ENCODE results near the gene POLR2E. TPM values are rescaled to one million over a fixed set of nuclear protein-coding genes. Genes with fewer than 3 reads are reported as not detected.

Gene POLR2E
- polyA plus RNA-seq, 4 donors: 139 to 183 (median 154) TPM

DNA sequence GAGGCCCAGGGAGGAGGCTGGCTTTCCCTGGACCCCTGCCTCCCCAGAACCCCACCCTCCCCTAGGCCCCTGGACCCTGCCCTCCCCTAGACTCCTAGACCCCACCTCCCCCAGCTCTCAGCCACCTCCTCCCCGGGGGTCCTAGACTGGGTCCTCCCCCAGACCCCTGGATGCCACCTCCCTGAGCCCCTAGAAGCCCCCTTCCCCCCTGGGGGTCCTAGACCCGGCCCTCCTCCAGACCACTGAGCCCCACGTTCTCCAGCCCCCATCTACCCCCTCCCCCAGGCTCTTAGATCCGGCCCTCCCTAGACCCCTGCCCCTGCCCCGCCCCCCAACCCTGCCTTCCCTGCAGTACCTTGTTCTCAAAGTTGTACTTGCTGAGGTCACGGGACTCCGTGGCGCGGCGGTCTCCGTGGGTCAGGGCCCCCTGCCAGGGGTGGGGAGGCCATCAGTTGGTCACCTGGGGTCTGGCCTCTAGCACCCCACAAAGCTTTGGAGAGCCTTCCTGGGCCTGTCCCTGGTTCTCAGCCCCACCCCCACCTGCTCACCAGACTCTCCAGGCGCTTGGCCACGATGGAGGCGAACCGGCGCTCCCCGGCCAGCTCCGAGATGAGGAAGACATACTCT is 16.6 kb upstream of the POLR2E start:
- DNase-seq (ENCODE audit: low read depth in 4 of 4, low spot score in 2 of 4): no peak

DNA sequence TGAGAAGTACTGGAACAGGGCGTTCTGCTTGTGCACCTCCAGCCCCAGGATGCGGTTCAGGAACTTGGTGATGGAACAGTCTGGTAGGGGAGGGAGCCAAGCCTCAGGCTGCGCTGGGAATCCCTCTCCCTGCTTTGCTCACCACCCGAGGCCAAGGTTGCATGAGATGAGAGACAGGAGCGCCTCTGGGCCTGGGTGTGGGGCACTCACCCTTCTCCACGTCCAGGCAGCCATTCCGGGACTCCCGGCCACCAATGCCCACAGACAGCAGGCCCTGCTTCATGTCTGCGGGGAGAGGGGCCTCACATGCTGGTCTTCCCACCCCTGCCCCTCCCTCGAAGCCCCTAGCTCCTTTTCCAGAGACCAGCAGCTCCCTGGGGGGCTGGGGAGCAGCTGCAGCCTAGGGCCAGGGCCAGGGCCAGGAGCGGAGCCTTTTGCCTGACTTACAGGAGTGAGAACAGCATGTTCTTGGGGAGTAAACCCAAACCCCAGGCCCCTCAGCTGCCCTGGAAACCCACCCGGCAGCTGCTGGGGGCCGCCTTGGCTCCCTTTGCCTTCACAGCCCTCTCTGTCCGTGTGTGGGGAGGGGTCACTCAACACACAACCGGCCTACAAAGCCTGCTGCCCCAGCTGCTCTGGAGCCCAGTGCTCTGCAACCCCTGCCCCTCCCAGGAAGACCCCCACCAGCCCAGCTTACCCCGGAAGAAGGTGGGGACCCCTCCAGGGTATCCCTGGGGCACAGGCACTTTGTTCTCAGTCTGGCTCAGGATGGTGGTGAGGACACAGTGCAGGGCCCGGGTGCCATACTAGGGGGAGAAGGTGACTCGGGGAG is 15.8 kb upstream of the POLR2E start:
- DNase-seq (ENCODE audit: low read depth in 4 of 4, low spot score in 2 of 4): no peak

DNA sequence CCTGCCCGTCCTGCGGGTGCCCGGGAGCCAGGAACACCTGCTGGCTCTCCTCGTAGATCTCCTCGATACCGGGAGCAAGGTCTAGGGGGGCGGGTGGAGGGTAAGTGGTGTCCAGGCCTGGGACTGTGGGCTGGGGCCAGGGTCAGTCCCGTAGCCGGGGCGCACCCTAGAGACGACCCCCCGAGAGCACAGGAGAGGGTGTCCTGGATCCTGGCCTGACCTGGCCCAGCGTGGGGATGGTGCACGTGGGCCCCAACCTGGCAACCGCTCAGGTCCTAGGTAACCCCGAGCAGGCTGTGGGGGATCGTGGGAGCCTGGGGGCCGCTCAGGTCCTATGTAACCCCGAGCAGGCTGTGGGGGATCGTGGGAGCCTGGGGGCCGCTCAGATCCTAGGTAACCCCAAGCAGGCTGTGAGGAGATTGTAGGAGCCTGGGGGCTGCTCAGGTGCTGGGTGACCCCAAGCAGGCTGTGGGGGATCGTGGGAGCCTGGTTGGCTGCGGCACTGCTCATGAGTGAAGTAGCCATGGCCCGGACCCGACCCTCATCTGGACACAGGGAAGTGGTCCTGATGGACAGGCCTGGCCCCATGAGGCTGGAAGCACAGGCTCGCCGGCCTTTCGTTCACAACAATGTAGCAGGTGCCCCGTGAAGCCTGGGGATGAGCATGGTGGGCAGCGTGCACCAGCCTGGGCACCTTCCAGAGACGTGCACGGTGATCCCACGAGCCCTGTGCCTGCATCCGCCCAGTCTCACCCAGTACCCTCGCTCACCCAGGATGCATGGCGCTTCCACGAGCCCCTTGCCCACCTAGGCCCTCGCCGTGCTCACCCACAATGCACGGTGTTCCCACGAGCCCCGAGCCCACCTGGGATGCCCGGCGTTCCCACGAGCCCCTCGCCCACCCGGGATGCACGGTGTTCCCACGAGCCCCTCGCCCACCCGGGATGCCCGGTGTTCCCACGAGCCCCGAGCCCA is 14.8 kb upstream of the POLR2E start:
- no peak for DNase-seq (ENCODE audit: low read depth in 4 of 4, low spot score in 2 of 4)

DNA sequence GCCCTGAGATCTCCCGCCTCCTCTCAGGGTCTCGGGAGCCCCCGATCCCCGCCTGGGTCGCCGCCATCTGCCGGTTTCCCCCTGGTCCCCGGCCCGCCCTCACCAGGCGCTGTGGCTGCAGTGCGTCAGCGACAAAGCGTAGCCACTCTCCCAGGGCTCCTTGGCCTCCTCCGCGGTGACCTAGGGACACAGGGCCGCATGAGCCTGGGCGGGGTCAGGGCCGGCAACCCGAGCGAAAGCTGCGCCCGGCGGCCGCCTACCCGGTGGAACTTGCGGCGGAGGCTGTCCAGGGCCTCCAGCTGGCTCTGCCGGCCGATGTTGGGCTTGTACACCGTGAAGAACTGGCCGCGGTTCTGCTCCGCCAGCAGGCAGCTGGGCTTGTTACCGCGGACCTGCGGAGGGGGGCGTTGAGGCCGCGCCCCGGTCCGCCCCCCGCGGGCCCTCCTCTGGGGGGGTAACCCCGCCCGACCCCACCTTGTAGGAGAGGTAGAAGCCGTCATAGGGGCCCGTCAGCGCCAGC is 13.9 kb upstream of the POLR2E start:
- DNase-seq (ENCODE audit: low read depth in 4 of 4, low spot score in 2 of 4): no peak

DNA sequence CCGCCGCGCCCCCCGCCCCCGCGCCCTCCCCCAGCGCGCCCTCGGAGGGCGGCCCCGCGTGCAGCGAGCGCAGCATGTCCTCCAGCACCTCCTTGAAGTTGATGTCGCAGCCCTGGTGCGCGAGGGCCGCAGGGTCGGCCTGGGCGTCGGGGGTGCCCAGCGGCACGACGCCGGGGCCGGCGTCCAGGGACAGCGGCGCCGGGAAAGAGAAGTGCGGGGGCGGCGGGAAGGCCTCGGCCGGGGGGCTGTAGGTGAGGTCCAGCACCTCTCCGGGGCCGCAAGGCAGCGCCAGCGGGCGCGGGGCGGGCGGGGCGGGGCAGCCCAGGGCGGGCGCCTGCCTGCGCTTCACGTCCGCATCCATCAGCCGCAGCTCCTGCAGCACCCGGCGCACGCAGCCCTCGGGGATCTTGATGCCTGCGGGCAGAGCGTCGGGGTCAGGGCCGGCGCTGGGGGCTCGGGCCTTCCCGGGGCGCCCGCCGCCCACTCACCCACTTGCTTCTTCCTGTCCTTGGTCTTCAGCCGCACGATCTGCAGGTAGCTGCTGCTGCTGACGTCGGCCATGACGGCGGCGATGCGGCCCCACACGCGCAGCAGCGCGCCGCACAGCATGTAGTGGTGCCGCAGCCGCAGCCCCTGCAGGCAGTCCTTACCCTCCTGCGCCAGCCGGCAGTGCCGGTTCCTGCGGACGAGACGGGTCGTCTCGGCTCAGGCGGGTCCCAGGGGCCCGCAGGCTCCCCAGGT is 13.3 kb upstream of the POLR2E start:
- DNase-seq (ENCODE audit: low read depth in 4 of 4, low spot score in 2 of 4): no peak

DNA sequence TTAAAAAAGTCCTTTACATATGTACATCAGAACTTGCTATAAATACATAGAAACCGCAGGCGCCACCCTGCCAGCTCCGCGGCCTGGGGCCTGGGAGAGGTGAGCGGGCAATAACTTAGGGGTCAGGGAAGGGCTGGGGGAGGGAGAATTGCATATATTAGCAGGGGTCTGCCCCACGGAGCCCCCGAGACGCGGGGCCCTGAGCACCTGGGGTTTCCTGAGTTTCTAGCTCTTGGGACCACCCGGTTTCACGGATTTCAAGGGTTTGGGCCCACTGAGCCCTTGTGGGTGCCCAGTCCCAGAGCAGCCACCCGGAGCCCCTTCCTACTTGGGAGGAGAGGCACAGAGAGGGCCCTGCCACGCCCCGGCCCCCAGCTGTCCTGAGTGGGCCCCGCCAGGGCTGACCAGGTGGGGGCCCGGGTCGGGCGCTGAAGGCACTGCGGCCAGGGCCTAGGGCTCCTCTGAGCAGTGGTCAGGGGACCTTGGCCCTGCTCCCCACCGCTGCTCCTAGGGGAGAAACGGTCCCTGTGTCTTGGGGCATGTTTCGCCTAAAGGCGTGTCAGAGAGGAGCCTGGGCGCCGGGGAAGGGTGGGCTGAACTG is 12.6 kb upstream of the POLR2E start:
- no peak for DNase-seq (ENCODE audit: low read depth in 4 of 4, low spot score in 2 of 4)

DNA sequence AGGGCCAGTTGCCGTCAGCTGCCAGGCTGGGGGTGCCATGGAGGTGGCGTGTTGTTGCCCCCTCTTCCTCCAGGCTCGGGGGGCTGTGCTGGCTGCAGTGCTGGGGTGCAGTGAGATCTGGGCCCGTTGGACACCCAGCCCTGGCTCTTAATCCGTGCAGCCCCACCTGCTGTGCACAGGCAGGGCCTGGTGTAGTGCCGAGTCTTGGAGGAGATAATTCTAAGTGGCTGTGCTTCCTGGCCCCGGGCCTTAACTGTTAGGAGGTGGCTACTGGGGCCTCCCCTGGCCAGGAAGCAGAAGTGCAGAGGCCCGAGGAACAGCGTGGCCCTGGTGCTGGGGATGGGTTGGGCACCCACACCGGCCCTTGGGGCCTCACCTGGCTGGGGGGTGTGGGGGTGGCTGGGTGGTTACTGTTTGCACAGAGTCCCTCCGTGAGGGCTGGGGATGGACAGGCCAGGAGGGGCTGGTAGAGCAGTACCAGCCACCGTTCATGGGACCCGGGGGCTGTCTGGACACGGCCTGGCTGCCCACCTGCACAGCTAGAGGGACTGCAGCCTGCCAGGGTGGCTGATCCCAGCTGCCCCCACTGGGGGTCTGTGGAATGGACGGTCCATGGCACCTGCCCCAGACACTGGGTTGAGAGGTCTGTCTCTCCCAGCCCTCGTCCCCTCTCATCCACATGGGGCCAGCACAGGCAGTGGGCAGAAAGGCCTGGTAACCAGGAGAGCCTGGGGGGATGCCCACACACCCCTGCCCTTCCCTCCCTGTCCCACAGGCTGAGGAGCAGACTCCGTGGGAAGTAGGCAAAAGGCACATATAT is 11.9 kb upstream of the POLR2E start:
- no peak for DNase-seq (ENCODE audit: low read depth in 4 of 4, low spot score in 2 of 4)

DNA sequence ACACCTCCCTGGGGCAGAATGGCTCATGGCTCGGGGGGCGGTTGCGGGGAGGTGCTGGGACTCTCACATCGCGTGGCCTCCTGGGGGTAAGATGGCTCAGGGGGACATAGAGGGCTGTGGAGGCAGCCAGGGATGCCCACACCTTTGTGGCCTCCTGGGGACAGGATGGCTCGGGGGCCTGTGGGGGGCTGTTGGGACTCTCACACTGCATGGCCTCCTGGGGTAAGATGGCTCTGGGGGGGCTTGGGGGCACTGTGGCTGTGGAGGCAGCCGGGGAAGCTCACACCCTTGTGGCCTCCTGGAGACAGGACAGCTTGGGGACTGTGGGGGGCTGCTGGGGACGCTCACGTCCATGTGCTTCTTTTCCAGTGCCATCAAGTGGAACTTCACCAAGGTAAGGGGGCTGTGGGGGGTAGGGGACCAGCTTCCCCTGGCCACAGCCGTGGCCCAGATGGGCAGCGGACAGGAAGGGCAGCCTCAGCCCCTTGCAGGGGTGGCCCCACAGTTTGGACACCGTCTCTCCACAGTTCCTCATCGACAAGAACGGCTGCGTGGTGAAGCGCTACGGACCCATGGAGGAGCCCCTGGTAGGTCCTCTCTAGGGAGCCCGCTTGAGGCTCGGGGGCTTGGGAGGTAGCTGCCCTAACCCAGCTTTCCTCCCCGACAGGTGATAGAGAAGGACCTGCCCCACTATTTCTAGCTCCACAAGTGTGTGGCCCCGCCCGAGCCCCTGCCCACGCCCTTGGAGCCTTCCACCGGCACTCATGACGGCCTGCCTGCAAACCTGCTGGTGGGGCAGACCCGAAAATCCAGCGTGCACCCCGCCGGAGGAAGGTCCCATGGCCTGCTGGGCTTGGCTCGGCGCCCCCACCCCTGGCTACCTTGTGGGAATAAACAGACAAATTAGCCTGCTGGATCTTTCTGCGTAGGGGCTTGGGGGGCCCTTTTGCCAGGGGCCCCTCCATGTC is 11.0 kb upstream of the POLR2E start:
- no peak for DNase-seq (ENCODE audit: low read depth in 4 of 4, low spot score in 2 of 4)

DNA sequence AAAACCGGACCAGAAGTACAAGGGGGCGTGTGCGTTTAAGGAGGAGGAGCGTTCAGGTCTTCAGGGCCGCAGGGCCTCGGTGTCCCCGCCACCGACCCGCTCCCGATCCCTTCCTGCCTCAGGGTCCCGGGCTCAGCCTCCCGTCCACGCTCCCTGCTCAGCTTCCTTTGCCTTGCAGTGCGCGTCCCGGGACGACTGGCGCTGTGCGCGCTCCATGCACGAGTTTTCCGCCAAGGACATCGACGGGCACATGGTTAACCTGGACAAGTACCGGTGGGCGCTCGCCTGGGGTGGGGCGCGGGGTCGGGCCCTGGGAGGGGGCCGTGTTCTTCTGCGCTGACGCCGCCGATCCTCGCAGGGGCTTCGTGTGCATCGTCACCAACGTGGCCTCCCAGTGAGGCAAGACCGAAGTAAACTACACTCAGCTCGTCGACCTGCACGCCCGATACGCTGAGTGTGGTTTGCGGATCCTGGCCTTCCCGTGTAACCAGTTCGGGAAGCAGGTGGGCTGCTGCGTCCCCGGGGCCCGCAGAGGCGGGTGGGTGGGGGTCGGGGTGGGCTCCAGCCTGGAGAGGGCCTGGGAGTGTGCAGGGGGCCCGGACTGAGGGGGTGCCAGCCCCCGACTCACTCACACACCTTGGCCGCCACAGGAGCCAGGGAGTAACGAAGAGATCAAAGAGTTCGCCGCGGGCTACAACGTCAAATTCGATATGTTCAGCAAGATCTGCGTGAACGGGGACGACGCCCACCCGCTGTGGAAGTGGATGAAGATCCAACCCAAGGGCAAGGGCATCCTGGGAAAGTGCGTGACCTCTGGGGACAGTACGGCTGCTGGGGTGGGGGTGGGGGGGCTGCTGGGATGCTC is 10.1 kb upstream of the POLR2E start:
- DNase-seq (ENCODE audit: low read depth in 4 of 4, low spot score in 2 of 4): peak in 1 of 4 donors; percentile 32

DNA sequence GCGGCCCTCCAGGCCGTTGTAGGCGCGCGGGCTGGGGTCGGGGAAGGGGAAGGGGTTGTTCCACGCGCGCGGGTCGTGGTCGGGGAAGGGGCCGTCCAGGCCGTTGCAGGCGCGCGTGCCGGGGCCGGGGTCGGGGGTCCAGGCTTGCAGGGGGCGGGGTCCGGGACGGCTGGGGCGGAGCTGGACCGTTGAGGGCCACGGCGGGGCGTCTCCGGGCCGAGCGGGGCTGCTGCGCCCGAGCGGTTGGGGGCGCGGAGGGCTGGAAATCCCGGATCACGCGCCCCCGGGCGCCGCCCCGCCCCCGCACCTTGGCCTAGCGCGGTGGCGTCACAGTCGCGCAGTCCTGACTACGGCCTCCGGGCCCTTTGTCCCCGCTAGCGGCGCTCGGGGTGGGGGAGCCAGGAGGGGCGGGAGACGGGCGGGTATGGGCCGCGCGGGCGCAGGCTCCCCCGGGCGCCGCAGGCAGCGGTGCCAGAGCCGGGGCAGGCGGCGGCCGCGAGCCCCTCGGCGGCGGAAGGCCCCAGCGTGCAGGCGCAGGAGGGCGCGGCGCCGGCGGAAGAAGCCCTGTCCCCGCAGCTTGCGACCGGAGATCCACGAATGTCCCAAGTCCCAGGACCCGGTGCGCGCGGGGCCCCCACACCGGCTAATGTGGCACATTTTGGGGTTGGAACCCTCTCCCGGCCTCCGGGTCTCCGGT is 9.3 kb upstream of the POLR2E start:
- peak in 2 of 4 donors; percentile 48 to 59 for DNase-seq (ENCODE audit: low read depth in 4 of 4, low spot score in 2 of 4)

DNA sequence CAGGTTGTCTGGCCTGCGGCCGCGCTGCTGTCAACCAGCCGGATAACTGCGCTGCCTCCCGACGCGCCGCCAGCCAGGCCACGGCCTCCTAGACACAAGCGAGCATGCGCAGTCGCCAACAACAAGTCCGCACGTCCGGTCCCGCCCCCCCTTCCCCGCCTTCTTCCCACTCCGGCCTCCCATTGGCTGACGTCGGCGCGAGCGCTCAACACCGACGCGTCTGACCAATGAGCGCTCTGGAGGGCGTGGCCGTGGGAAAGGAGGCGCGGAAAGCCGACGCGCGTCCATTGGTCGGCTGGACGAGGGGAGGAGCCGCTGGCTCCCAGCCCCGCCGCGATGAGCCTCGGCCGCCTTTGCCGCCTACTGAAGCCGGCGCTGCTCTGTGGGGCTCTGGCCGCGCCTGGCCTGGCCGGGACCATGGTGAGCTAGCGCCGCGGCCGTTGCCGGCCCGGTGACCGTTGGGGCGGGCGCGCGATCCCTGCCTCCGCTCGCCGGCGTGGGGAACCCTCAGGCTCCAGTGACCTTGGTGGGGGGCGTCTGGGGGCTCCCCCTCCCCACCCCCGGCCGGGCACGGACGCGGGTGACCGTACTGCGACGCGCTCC is 8.6 kb upstream of the POLR2E start, which contains the start of gene GPX4:
Gene GPX4 (plus strand): TSS at position 287 of the 603 bp plus-strand sequence. CDS start 50 bp downstream, at position 337.
- peak; percentile 93 to 99 (median 98) for DNase-seq (ENCODE audit: low read depth in 4 of 4, low spot score in 2 of 4)

DNA sequence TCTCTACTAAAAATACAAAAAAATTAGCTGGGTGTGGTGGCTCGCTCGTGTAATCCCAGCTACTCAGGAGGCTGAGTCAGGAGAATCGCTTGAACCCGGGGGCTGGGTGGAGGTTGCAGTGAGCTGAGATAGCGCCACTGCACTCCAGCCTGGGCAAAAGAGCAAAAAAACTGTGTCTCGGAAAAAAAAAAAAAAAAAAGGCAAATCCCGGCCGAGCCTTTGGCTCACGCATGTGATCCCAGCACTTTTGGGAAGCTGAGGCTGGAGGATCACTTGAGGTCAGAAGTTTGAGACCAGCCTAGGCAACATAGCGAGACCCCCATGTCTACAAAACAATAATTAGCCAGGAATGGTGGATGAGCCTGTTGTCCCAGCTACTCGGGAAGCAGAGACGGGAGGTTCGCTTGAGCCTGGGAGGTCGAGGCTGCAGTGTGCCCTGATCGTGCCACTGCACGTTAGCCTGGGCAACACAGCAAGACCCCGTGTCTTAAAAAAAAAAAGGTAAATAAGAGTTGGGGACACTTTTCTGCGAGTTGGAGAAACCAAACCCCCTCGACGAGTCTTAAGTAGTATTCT is 8.0 kb upstream of the POLR2E start:
- no peak for DNase-seq (ENCODE audit: low read depth in 4 of 4, low spot score in 2 of 4)

DNA sequence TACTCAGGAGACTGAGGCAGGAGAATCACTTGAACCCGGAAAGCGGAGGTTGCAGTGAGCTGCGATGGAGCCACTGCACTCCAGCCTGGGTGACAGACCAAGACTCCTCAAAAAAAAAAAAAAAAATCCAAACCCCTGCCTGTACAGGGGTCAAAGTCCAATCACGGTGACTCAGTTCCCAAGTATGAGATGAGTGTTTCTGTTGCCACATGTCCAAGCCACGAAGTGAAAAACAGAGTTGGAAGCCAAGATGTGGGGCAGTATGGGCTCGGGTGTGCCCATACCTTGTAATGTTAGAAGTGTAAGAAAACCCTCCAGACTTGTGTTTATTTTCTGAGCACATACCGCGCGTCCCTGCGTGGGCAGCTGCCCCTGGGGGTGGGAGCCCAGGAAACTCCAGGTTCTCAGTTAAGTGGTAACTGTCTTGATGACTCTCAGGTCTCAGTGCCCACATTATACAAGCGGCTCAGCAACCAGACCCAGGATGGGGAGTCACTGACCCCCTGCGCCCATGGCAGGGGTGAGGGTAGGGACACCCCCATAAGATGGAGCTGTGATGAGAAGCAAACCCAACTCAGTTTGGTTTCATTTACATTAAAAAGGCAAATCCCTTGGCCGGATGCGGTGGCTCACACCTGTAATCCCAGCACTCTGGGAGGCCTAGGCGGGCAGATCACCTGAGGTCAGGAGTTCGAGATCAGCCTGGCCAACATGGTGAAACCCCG is 7.4 kb upstream of the POLR2E start:
- no peak for DNase-seq (ENCODE audit: low read depth in 4 of 4, low spot score in 2 of 4)

DNA sequence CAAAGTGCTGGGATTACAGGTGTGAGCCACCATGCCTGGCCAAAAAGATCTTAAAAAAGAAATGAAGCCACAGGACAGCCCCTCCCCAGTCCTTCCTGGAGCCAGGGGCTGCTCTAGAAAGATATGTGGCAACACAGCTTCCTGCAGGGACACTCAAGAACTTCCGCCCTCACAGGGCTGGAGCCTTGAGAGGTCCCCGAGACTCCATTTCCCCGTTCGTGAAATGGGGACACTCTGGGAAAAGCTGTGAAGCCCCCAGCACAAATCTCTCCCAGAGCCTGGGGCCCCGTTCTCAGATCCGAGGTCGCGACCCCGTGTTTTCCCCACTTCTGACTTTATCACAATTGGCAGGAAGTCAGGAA is 6.1 kb upstream of the POLR2E start:
- no peak for DNase-seq (ENCODE audit: low read depth in 4 of 4, low spot score in 2 of 4)

Measured in left renal cortex interstitium (tissue), 4 donors.